Heart left ventricle (tissue), 16 donors: ENCODE data around the gene SPRED3. TPM values are rescaled to one million over a fixed set of nuclear protein-coding genes. Genes with fewer than 3 reads are reported as not detected.

Experiments
- ATAC-seq, 4 donors: fragments of 200-7000 bp; cut with Tn5 transposase; one replicate each; pipeline ENCODE4 v1.9.1; 2020 to 2022; ENCODE audit warnings: moderate library complexity in 4 of 4, mild to moderate bottlenecking in 3 of 4, moderate number of reproducible peaks in 1 of 4
- DNase-seq, 5 donors: peaks; one replicate each; pipeline ENCODE4 v3.0.0-alpha.2; 2020
- H3K27ac ChIP-seq, 12 donors: fragments of 200-600 bp; sonication (generic) in 4 of 12; one replicate each; pipeline versions ENCODE4 v1.5.0 to v1.8.0; 2016 to 2022; ENCODE audit warnings: mild to moderate bottlenecking in 2 of 12
- H3K27me3 ChIP-seq, 9 donors: fragments of 200-600 bp; sonication (generic) in 2 of 9; one replicate each; pipeline versions ENCODE4 v1.5.1 to v1.8.0; 2016 to 2022; ENCODE audit warnings: mild to moderate bottlenecking in 3 of 9
- H3K36me3 ChIP-seq, 9 donors: fragments of 200-600 bp; sonication (generic) in 2 of 9; one replicate each; pipeline versions ENCODE4 v1.5.0 to v1.8.0; 2018 to 2022; ENCODE audit warnings: mild to moderate bottlenecking in 2 of 9
- H3K4me1 ChIP-seq, 12 donors: fragments of 200-600 bp; sonication (generic) in 4 of 12; one replicate each; pipeline versions ENCODE4 v1.5.0 to v1.8.0; 2016 to 2022; ENCODE audit warnings: mild to moderate bottlenecking in 3 of 12
- H3K4me3 ChIP-seq, 12 donors: fragments of 200-600 bp; sonication (generic) in 4 of 12; one replicate each; pipeline versions ENCODE4 v1.5.0 to v1.8.0; 2017 to 2022; ENCODE audit warnings: mild to moderate bottlenecking in 9 of 12, moderate library complexity in 4 of 12
- H3K9me3 ChIP-seq, 12 donors: fragments of 200-600 bp; sonication (generic) in 4 of 12; one replicate each; pipeline versions ENCODE4 v1.5.0 to v1.8.0; 2016 to 2022; ENCODE audit warnings: mild to moderate bottlenecking in 1 of 12
- POLR2A ChIP-seq, 2 donors: fragments of 450-650 bp; IDR thresholded peaks; one replicate each; pipeline ENCODE4 v1.6.1; 2017; ENCODE audit warnings: antibody characterized with exemption in 2 of 2, mild to moderate bottlenecking in 2 of 2, moderate library complexity in 2 of 2
- WGBS, 4 donors: extraction: QIAGEN DNeasy Blood & Tissue Kit in 2 of 4; methylation state at CpG; one replicate each; pipeline versions ENCODE4 v1.1.5 to v1.1.7; 2013 to 2018; 5-methylcytosine and 5-hydroxymethylcytosine counted together
- intact Hi-C, 10 donors: fragments of 100-400 bp; cut with DNase I; formaldehyde crosslinking; loops; one replicate each; pipeline versions ENCODE4 v1.11.1 to v1.14.2; 2022
- polyA plus RNA-seq, 2 donors: library from polyadenylated mRNA; stranded (reverse); fragments of 200-250 nt; gene quantifications; one replicate each; pipeline ENCODE4 v1.2.3, GENCODE V29; 2013
- total RNA-seq, 9 donors: library from RNA; depleted of rRNA in 2 of 9; stranded (reverse); fragments of >200 nt in 2 of 9; fragmentation: NEBNext Ultra II Directional in 3 of 9; extraction: Animal tissue kit (Norgen Biotek cat#: 25700) in 3 of 9; gene quantifications; one replicate each; pipeline versions ENCODE4 v1.1.0 to v1.2.4, GENCODE V29; 2016 to 2023
- TF ChIP-seq, protein P1 (sequence below), 12 donors: fragments of 200-600 bp; sonication (generic) in 4 of 12; IDR thresholded peaks; one replicate each; pipeline versions ENCODE4 v1.5.0 to v1.8.0; 2018 to 2022; ENCODE audit warnings: antibody characterized with exemption in 12 of 12, mild to moderate bottlenecking in 5 of 12
- donor health status: ischemic (EF 13 %, LVEDD 7.1; RV severe dilation, severe dysfunction).
- donor health status: healthy with polysubstance abuse.
- donor health status: DM: no; HTN: yes; CAD: no.
- donor health status: DM: no; HTN: no; CAD: no.
- donor health status: ischemic (EF 25% LVEDD 6.9; RV normal size, moderate dysfunction).
- donor health status: ischemic (EF 25% LVEDD 5.7; RV mildly dilated, moderate dysfunction).
- donor health status: healthy.
- donor health status: DM: yes; HTN: yes; CAD: no.
- donor health status: ischemic (EF 35%, LVEDD 5.7; RV mildly dilated, moderate dysfunction).
- donor health status: nonischemic (EF 11% LVEDD 7.7; RV severe dilation, severe dysfunction).
- donor health status: DM: yes; HTN: yes; CAD: no.
- donor health status: PGD.
- donor health status: ischemic (EF 29% LVEDD 5.4; RV normal size, mild dysfunction).
- donor health status: nonischemic (EF 23%, LVEDD 6.1; RV moderate dilation, normal function).

The SPRED3 gene
- total and polyA plus RNA-seq, 11 donors = 0.18 to 3.1 (median 0.72) TPM; not detected in 1

DNA sequence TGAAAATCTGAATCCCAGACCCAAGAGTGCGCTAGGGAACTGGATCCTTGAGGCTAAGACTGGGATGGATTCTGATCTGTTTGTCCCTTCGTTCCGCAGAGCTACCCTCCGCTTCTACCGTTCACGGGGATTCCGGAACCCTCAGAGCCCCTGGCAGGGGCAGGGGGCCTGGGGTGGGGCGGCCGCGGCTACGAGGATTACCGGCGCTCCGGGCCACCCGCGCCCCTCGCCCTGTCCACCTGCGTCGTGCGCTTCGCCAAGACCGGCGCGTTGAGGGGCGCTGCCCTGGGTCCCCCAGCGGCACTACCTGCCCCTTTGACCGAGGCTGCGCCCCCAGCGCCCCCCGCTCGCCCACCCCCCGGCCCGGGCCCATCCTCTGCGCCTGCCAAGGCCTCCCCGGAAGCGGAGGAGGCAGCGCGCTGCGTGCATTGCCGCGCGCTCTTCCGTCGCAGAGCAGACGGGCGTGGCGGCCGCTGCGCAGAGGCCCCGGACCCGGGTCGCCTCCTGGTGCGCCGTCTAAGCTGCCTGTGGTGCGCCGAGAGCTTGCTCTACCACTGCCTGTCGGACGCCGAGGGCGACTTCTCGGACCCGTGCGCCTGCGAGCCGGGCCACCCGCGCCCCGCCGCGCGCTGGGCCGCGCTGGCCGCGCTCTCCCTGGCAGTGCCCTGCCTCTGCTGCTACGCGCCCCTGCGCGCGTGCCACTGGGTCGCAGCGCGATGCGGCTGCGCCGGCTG lies 7.1 kb downstream of the SPRED3 start:
- peaks cover 15 to 70% (median 60%) of the 10 kb centered on the region in 9 donors for H3K27me3 ChIP-seq
- no peak for TF ChIP-seq POLR2A (IDR thresholded peaks at IDR 0.05)
- TF ChIP-seq, protein P1, sequence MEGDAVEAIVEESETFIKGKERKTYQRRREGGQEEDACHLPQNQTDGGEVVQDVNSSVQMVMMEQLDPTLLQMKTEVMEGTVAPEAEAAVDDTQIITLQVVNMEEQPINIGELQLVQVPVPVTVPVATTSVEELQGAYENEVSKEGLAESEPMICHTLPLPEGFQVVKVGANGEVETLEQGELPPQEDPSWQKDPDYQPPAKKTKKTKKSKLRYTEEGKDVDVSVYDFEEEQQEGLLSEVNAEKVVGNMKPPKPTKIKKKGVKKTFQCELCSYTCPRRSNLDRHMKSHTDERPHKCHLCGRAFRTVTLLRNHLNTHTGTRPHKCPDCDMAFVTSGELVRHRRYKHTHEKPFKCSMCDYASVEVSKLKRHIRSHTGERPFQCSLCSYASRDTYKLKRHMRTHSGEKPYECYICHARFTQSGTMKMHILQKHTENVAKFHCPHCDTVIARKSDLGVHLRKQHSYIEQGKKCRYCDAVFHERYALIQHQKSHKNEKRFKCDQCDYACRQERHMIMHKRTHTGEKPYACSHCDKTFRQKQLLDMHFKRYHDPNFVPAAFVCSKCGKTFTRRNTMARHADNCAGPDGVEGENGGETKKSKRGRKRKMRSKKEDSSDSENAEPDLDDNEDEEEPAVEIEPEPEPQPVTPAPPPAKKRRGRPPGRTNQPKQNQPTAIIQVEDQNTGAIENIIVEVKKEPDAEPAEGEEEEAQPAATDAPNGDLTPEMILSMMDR (IDR thresholded peaks at IDR 0.05) = no peak
- no peak overlapping the region for H3K27ac ChIP-seq
- WGBS, 4 donors = 4 to 7% (median 5%) methylated on average over 37 to 86 of the region's 86 CpGs
- H3K9me3 ChIP-seq = no peaks in the 10 kb centered on the region
- peaks cover 0 to 15% (median 0%) of the 10 kb centered on the region in 12 donors for H3K4me1 ChIP-seq
- ATAC-seq = no peak
- no peaks in the 10 kb centered on the region for H3K36me3 ChIP-seq
- peak overlapping the region in 2 of 12 donors; percentile 7 to 50 for H3K4me3 ChIP-seq
- intact Hi-C loops = loop anchor here in 3 of 10 donors (10.0 kb wide), 3 partner anchors 219 to 539 kb away; partner anchors contain the start of genes EIF3K (in 1 of the 3), MAP4K1 (in 1 of the 3), MRPS12 (in 1 of the 3) and SARS2 (in 1 of the 3)
- no peak for DNase-seq

DNA sequence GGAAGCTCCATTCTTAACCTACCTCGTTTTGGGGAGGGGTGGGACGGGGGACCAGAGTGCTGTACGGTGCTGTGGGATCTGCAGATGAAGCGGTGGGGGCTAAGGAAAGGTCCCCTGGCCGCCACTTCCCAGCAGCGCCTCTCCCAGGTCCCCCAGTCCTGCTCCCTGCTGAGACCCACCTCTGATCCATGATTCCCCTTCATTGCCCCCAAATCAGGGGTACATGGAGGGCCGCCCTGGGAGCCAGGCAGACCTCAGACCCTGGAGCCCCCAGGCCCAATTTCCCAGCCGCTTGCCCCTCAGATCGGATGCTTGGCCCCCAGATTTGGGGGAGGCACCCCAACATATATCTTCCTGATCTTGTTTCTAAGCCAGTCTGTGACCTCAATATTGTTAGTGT lies 10.6 kb downstream of the SPRED3 start:
- intact Hi-C loops = loop anchor here in 3 of 10 donors (10.0 kb wide), 3 partner anchors 216 to 536 kb away; partner anchors contain the start of genes EIF3K (in 1 of the 3), MAP4K1 (in 1 of the 3), MRPS12 (in 1 of the 3) and SARS2 (in 1 of the 3)
- no peak overlapping the region for H3K4me3 ChIP-seq
- DNase-seq (no peak), ATAC-seq (no peak)
- H3K9me3 ChIP-seq = no peaks in the 10 kb centered on the region
- peaks cover 0 to 24% (median 5%) of the 10 kb centered on the region in 12 donors for H3K4me1 ChIP-seq
- peaks cover 15 to 73% (median 57%) of the 10 kb centered on the region in 9 donors for H3K27me3 ChIP-seq
- no peak overlapping the region for H3K27ac ChIP-seq
- H3K36me3 ChIP-seq = no peaks in the 10 kb centered on the region
- no peak for TF ChIP-seq POLR2A (IDR thresholded peaks at IDR 0.05)
- TF ChIP-seq, protein P1 (IDR thresholded peaks at IDR 0.05) = no peak
- WGBS, 4 donors = 53 to 60% (median 59%) methylated on average over 3 to 9 of the region's 9 CpGs

DNA sequence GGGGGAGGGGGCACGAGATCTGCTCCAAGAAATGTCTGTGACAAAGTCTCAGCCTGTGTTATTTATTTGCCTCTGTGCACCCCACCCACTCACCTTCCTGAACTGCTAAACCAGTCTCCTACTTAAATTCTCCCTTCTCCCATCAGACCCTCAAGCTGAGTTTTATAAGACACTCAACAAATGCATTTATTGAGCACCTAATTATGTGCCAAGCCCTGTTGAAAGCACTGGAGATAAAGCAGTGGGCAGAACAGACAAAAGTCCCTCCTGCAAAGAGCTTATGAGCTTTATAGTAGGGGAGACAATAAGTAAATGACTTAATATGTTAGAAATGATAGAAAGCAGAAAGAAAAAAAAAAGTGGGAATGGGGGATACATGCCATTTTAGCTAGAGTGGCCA lies 11.0 kb downstream of the SPRED3 start:
- no peak for TF ChIP-seq POLR2A (IDR thresholded peaks at IDR 0.05)
- TF ChIP-seq, protein P1 (IDR thresholded peaks at IDR 0.05) = no peak
- Histone ChIP-seq H3K27ac (no peak overlapping the region), H3K4me3 (no peak overlapping the region), H3K4me1 (peaks cover 0 to 24% (median 7%) of the 10 kb centered on the region in 12 donors), H3K9me3 (no peaks in the 10 kb centered on the region), H3K36me3 (no peaks in the 10 kb centered on the region), H3K27me3 (peaks cover 15 to 68% (median 53%) of the 10 kb centered on the region in 9 donors)
- ATAC-seq (no peak), DNase-seq (no peak)
- 62 to 81% (median 67%) methylated on average over 1 of the region's 1 CpG for WGBS, 4 donors
- intact Hi-C loops = loop anchor here in 3 of 10 donors (10.0 kb wide), 3 partner anchors 215 to 535 kb away; partner anchors contain the start of genes EIF3K (in 1 of the 3), MAP4K1 (in 1 of the 3), MRPS12 (in 1 of the 3) and SARS2 (in 1 of the 3)

DNA sequence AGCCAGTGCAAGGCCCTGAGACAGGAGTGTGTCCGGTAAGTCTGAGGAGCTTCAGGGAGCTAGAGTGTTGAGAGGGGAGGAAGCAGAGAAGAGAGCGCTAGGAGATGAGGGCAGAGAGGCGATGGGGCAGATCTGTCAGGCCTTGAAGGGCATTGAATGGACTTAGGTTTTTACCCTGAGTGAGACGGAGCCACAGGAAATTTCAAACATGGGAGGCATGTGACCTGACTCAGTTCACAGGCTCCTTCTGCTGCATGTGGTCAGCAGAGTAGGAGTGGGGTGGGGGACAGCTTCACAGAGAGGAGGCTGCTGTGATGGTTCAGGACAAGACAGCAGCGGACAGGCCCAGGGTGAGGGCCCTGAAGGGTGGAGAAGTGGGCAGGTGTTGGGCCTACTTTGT lies 11.9 kb downstream of the SPRED3 start:
- whole genome bisulfite sequencing, 4 donors = 71 to 76% (median 73%) methylated on average over 5 of the region's 5 CpGs

More for the DNA sequence above, 11.9 kb downstream of the SPRED3 start:
- Histone ChIP-seq H3K9me3 (no peaks in the 10 kb centered on the region), H3K36me3 (peaks cover 0 to 8% (median 1%) of the 10 kb centered on the region in 9 donors), H3K27ac (no peak overlapping the region), H3K4me1 (peaks cover 0 to 17% (median 7%) of the 10 kb centered on the region in 12 donors), H3K4me3 (no peak overlapping the region), H3K27me3 (peaks cover 11 to 61% (median 45%) of the 10 kb centered on the region in 9 donors)
- DNase-seq (no peak), ATAC-seq (no peak)
- TF ChIP-seq, protein P1 (IDR thresholded peaks at IDR 0.05) = no peak
- TF ChIP-seq POLR2A (IDR thresholded peaks at IDR 0.05) = no peak
- intact Hi-C loops = loop anchor here (5.0 to 10.0 kb wide), 6 partner anchors 114 to 534 kb away; partner anchors contain the start of genes EIF3K (in 3 of the 10), MAP4K1 (in 3 of the 10), MRPS12 (in 2 of the 10) and SARS2 (in 2 of the 10)
